Right forelimb (tissue), 1 donor: ENCODE data around the gene ACOX1.

Source experiments
- DNase-seq: peaks from one replicate; pipeline ENCODE4 v3.0.0-alpha.2; 2018

Gene ACOX1

GRCh38 chr17:76008208-76008607 is 29.2 kb upstream of the ACOX1 start:
- no peak for DNase-seq

- no peak for DNase-seq
Observed at GRCh38 chr17:76007850-76008165, 28.8 kb upstream of the ACOX1 start.

GRCh38 chr17:76007131-76007849 is 28.3 kb upstream of the ACOX1 start:
- DNase-seq = no peak

GRCh38 chr17:76005263-76006149 is 26.5 kb upstream of the ACOX1 start:
- peak; percentile 86 for DNase-seq

GRCh38 chr17:76004750-76005262 is 25.8 kb upstream of the ACOX1 start:
- no peak for DNase-seq

GRCh38 chr17:76003915-76004314 is 24.9 kb upstream of the ACOX1 start:
- DNase-seq = no peak

GRCh38 chr17:76002100-76002499 is 23.1 kb upstream of the ACOX1 start:
- no peak for DNase-seq

GRCh38 chr17:76000755-76001521 is 22.0 kb upstream of the ACOX1 start, which contains the start of gene CDK3:
Gene CDK3, plus strand, starts transcription at chr17:76000855. Its CDS starts 571 bp downstream, at chr17:76001426.
- no peak for DNase-seq

- no peak for DNase-seq
Observed at GRCh38 chr17:76000016-76000754, 21.2 kb upstream of the ACOX1 start.

- no peak for DNase-seq
Observed at GRCh38 chr17:75998327-75998795, 19.4 kb upstream of the ACOX1 start.

GRCh38 chr17:75996665-75997590 is 18.0 kb upstream of the ACOX1 start:
- no peak for DNase-seq

GRCh38 chr17:75995385-75995925 is 16.5 kb upstream of the ACOX1 start:
- DNase-seq = no peak

- DNase-seq = no peak
Observed at GRCh38 chr17:75994802-75995370, 15.9 kb upstream of the ACOX1 start.

- no peak for DNase-seq
Observed at GRCh38 chr17:75991396-75991795, 12.4 kb upstream of the ACOX1 start.

GRCh38 chr17:75987041-75987440 is 8.1 kb upstream of the ACOX1 start:
- DNase-seq = no peak

- DNase-seq = no peak
Observed at GRCh38 chr17:75985986-75986385, 7.0 kb upstream of the ACOX1 start.

GRCh38 chr17:75983501-75984181 is 4.7 kb upstream of the ACOX1 start:
- DNase-seq = no peak

GRCh38 chr17:75981019-75981615 is 2.2 kb upstream of the ACOX1 start:
- DNase-seq = no peak
